ENCODE data around the gene AGMO. TPM values are rescaled to one million over a fixed set of nuclear protein-coding genes. Genes with fewer than 3 reads are reported as not detected.
"Not testable (repeated sequence)": the region's sequence is repeated elsewhere in the genome, so short reads cannot be mapped to it uniquely, and the experiment has no call there.

AGMO gene
- total RNA-seq, 1 donor from 2014 or later, result 0.36 TPM

DNA sequence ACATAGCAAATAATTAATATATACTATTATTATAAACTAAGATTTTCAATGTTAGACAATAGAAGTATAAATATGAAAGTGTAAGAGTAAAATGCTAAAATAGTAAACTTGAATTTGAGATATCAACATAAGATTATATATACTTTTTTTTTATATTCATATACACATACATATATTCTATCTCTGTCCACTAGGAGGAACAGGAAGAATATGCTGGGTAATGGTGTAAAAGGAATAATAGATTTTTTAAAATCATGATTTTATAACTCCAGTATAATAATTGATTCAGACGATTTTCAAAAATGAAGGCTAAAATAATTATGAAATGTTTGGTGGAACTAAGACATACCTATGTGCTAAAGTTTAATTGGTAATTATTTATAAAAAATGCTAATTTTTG is 37.7 kb downstream of the AGMO start:
- intact Hi-C loops (cut with micrococcal nuclease), result no loop called here
- H3K4me3 ChIP-seq, result no peak overlapping the region
- H3K36me3 ChIP-seq, result no peaks in the 10 kb centered on the region
- H3K9me3 ChIP-seq (replicated peaks), result peaks cover 41% of the 10 kb centered on the region
- no peaks in the 10 kb centered on the region for H3K4me1 ChIP-seq
- H3K27ac ChIP-seq (replicated peaks), result no peak overlapping the region
- no peak for DNase-seq
- H3K27me3 ChIP-seq (ENCODE audit: low read depth), result no peaks in the 10 kb centered on the region
- TF ChIP-seq, protein P1, sequence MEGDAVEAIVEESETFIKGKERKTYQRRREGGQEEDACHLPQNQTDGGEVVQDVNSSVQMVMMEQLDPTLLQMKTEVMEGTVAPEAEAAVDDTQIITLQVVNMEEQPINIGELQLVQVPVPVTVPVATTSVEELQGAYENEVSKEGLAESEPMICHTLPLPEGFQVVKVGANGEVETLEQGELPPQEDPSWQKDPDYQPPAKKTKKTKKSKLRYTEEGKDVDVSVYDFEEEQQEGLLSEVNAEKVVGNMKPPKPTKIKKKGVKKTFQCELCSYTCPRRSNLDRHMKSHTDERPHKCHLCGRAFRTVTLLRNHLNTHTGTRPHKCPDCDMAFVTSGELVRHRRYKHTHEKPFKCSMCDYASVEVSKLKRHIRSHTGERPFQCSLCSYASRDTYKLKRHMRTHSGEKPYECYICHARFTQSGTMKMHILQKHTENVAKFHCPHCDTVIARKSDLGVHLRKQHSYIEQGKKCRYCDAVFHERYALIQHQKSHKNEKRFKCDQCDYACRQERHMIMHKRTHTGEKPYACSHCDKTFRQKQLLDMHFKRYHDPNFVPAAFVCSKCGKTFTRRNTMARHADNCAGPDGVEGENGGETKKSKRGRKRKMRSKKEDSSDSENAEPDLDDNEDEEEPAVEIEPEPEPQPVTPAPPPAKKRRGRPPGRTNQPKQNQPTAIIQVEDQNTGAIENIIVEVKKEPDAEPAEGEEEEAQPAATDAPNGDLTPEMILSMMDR (IDR thresholded peaks at IDR 0.05; ENCODE audit: borderline replicate concordance), result no peak

DNA sequence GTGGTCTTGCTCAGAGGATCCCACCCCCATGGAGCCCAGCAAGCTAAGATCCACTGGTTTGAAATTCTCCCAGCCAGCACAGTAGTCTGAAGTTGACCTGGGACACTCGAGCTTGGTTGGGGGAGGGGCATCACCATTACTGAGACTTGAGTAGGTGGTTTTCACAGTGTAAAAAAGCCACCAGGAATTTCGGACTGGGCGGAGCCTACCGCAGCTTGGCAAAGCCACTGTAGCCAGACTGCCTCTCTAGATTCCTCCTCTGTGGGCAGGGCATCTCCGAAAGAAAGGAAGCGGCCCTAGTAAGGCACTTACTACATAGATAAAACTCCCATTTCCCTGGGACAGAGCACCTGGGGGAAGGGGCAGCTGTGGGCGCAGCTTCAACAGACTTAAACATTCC is 44.0 kb downstream of the AGMO start:
- DNase-seq; H3K27me3 ChIP-seq (ENCODE audit: low read depth); H3K36me3 ChIP-seq; H3K4me3 ChIP-seq; H3K27ac ChIP-seq (replicated peaks); intact Hi-C loops (cut with micrococcal nuclease); H3K4me1 ChIP-seq: not testable (repeated sequence)
- H3K9me3 ChIP-seq (replicated peaks), result peaks cover 33% of the 10 kb centered on the region

DNA sequence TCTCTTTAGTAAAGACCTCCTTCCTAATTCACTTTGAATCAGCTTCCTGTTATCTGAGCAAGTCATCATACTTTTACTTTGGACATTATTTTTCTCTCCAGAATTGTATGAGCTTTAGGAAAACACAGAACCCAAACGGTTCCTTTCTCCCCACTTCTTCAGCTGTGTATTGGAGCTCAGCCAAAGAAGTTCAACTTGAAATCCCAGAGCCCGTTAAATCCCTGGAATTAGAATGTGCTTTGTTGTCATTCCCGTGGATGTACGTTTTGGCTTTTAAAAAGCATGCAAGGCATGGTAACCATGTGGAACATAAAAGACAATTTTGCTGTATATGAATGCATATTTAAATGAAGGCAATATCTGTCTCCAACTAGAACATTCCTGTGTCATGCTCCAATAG is 46.6 kb downstream of the AGMO start:
- Histone ChIP-seq H3K4me3 (peak overlapping the region; percentile 5), H3K4me1 (no peaks in the 10 kb centered on the region), H3K36me3 (no peaks in the 10 kb centered on the region), H3K27me3 (ENCODE audit: low read depth) (no peaks in the 10 kb centered on the region), H3K9me3 (replicated peaks) (peaks cover 7% of the 10 kb centered on the region), H3K27ac (replicated peaks) (peak overlapping the region; percentile 64)
- intact Hi-C loops (cut with micrococcal nuclease), result no loop called here
- DNase-seq, result no peak
- TF ChIP-seq, protein P1 (IDR thresholded peaks at IDR 0.05; ENCODE audit: borderline replicate concordance), result no peak

DNA sequence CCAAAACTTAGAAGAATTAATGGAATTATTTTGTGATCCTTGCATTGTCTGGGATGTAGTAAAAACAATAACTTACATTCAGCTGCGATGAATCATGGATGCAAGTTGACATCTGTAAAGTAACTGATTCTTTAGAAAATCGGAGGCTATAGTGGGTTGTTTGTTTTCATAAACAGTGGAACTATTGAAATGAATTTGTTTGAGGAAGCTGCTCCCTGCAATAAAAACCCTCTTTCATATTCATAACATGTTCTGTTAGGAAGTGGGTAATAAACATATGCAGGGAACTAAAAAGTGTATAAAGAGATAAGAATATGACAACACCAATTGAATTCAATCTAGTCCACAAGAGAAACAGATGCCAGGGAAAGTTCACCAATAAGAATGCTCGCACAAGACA is 53.6 kb downstream of the AGMO start:
- intact Hi-C loops (cut with micrococcal nuclease), result no loop called here
- Histone ChIP-seq H3K27me3 (ENCODE audit: low read depth) (no peaks in the 10 kb centered on the region), H3K27ac (replicated peaks) (no peak overlapping the region), H3K4me3 (no peak overlapping the region), H3K9me3 (replicated peaks) (no peaks in the 10 kb centered on the region), H3K4me1 (peaks cover 12% of the 10 kb centered on the region), H3K36me3 (no peaks in the 10 kb centered on the region)
- no peak for DNase-seq
- TF ChIP-seq, protein P1 (IDR thresholded peaks at IDR 0.05; ENCODE audit: borderline replicate concordance), result no peak

DNA sequence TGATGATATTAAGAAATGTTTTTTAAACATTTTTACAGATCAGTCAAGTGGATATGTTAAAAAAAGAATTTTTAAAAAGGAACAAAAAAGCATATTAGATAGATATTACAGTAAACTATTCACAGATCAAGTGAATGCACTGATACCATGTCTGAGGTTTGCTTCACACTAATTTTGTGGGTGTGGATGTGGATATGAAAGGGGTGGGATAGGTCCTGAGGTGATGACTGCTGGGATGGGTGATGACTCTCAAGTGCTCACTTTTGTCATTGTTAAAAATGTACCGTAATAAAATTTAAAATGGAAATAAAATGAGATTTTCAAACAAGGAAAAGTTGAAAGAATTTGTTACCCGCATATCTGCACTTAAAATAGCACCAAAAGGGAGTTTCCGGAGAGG is 54.1 kb downstream of the AGMO start:
- intact Hi-C loops (cut with micrococcal nuclease), result no loop called here
- H3K4me1 ChIP-seq, result peaks cover 12% of the 10 kb centered on the region
- no peaks in the 10 kb centered on the region for H3K27me3 ChIP-seq (ENCODE audit: low read depth)

DNA sequence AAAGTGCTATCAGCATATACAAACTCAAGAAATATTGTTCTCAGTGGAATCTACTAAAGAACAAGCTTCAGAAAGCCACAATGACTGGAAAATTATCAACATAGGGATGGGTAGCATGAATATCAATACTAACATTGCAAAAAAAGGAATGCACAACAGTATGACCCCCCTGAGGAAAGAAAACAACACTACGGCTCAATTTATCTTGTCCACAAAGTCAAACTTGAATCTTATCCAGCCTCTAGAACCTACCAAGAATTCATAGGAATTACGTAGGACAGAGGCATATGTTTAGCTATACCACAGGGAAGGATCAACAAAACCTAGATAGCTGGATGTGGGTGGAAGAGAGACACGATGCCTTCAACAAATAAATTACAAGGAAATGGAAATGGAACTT is 54.6 kb downstream of the AGMO start:
- intact Hi-C loops (cut with micrococcal nuclease), result no loop called here
- Histone ChIP-seq H3K4me3 (no peak overlapping the region), H3K9me3 (replicated peaks) (no peaks in the 10 kb centered on the region), H3K27ac (replicated peaks) (peak overlapping the region; percentile 31), H3K27me3 (ENCODE audit: low read depth) (no peaks in the 10 kb centered on the region), H3K36me3 (no peaks in the 10 kb centered on the region), H3K4me1 (peaks cover 12% of the 10 kb centered on the region)
- no peak for DNase-seq
- TF ChIP-seq, protein P1 (IDR thresholded peaks at IDR 0.05; ENCODE audit: borderline replicate concordance), result no peak

More for the DNA sequence above, 54.1 kb downstream of the AGMO start:
- H3K9me3 ChIP-seq (replicated peaks), result no peaks in the 10 kb centered on the region
- TF ChIP-seq, protein P1 (IDR thresholded peaks at IDR 0.05; ENCODE audit: borderline replicate concordance), result no peak
- H3K36me3 ChIP-seq, result no peaks in the 10 kb centered on the region
- H3K4me3 ChIP-seq, result no peak overlapping the region
- no peak overlapping the region for H3K27ac ChIP-seq (replicated peaks)
- no peak for DNase-seq

All from left ventricle myocardium inferior (tissue), 1 donor.